ENCODE results near the gene PPP1R12B.

DNA sequence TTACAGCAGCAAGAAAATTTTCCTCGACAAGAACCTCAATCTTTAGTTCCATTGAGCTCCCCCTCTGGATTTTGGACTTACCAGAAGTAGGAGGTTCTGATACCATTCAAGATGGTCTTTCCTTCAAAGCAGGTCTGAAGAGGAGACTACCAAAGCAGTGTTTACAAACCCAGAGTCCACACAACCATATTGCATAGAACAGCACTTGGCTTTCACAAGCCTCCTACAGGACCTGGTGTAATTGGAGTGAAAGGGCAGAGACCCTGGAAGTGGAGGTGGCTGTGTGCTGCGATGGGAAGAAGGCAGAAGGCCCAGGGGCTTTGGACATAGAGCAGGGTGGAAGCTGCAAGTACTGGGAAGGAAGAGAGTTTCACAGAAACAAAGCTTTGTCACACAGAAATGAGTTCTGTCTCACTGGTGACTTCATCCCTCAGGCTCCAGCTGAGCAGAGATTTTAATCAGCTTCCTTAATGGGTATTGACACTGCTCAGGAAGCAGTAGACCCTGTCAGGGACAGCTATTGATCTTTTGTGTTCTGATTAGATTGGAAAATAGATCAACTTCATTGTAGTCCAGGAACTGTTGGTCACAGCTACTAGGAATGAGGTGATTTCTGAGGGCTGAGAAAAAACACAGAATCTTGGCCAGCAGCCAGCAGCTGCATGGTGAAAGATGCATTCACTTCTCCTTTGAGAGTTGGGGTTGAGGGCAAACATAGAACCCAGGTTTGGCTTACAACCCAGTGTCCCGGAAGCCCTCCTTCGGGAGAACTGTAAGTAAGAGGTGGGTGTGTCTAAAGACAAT lies 237.7 kb downstream of the PPP1R12B start:
- TF ChIP-seq, protein P1, sequence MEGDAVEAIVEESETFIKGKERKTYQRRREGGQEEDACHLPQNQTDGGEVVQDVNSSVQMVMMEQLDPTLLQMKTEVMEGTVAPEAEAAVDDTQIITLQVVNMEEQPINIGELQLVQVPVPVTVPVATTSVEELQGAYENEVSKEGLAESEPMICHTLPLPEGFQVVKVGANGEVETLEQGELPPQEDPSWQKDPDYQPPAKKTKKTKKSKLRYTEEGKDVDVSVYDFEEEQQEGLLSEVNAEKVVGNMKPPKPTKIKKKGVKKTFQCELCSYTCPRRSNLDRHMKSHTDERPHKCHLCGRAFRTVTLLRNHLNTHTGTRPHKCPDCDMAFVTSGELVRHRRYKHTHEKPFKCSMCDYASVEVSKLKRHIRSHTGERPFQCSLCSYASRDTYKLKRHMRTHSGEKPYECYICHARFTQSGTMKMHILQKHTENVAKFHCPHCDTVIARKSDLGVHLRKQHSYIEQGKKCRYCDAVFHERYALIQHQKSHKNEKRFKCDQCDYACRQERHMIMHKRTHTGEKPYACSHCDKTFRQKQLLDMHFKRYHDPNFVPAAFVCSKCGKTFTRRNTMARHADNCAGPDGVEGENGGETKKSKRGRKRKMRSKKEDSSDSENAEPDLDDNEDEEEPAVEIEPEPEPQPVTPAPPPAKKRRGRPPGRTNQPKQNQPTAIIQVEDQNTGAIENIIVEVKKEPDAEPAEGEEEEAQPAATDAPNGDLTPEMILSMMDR (conservative IDR thresholded peaks at IDR 0.05; ENCODE audit: low read depth, low read length) = no peak
- TF ChIP-seq EZH2 (IDR thresholded peaks at IDR 0.05; ENCODE audit: borderline replicate concordance, low read depth, low read length, poor library complexity, severe bottlenecking) = no peak

Data from A673 (cell line).